Transverse colon (tissue), 4 donors: ENCODE measurements around the gene ACKR3.

Experiments
- EP300 ChIP-seq: sonication (generic); formaldehyde crosslinking; IDR thresholded peaks from one replicate; pipeline ENCODE4 v1.6.1; 2017; ENCODE audit warnings: antibody characterized with exemption, low read depth
- POLR2A ChIP-seq: fragments of 450-650 bp; IDR thresholded peaks from one replicate; pipeline ENCODE4 v1.6.1; 2016; ENCODE audit warnings: antibody characterized with exemption, mild to moderate bottlenecking, moderate library complexity
- POLR2AphosphoS5 ChIP-seq, 3 donors: sonication (generic); formaldehyde crosslinking; IDR thresholded peaks; one replicate each; pipeline ENCODE4 v1.6.1; 2016; ENCODE audit warnings: antibody characterized with exemption in 3 of 3
- TF ChIP-seq, protein P1 (sequence below), 5 experiments: fragments of 200-600 bp in 3 of 5; fragments of 450-650 bp in 2 of 5; sonication (generic) in 3 of 5; IDR thresholded peaks; 1 replicate in 2 of 5; 2 replicates in 3 of 5; pipeline ENCODE4 v1.5.1; 2016 to 2017; ENCODE audit warnings: antibody characterized with exemption in 5 of 5, inconsistent platforms in 3 of 5, mild to moderate bottlenecking in 2 of 5, moderate library complexity in 1 of 5

GRCh38 chr2:236600158-236600557, 30.5 kb downstream of the ACKR3 start:
- TF ChIP-seq POLR2A: no peak
- TF ChIP-seq, protein P1, sequence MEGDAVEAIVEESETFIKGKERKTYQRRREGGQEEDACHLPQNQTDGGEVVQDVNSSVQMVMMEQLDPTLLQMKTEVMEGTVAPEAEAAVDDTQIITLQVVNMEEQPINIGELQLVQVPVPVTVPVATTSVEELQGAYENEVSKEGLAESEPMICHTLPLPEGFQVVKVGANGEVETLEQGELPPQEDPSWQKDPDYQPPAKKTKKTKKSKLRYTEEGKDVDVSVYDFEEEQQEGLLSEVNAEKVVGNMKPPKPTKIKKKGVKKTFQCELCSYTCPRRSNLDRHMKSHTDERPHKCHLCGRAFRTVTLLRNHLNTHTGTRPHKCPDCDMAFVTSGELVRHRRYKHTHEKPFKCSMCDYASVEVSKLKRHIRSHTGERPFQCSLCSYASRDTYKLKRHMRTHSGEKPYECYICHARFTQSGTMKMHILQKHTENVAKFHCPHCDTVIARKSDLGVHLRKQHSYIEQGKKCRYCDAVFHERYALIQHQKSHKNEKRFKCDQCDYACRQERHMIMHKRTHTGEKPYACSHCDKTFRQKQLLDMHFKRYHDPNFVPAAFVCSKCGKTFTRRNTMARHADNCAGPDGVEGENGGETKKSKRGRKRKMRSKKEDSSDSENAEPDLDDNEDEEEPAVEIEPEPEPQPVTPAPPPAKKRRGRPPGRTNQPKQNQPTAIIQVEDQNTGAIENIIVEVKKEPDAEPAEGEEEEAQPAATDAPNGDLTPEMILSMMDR (IDR thresholded peaks at IDR 0.05): no peak
- TF ChIP-seq EP300: no peak
- TF ChIP-seq POLR2AphosphoS5 (IDR thresholded peaks at IDR 0.05): no peak
